Erythroblast (primary cell): ENCODE measurements around the gene GREB1.

Experiments used
- GATA1 ChIP-seq: IDR thresholded peaks from 2 replicates; pipeline ENCODE4 v1.6.1; 2011; ENCODE audit warnings: low read depth, mild to moderate bottlenecking, control low read depth, low read length, moderate library complexity
- POLR2A ChIP-seq: IDR thresholded peaks from 2 replicates; pipeline ENCODE4 v1.6.1; 2011; ENCODE audit warnings: mild to moderate bottlenecking, low read length

DNA sequence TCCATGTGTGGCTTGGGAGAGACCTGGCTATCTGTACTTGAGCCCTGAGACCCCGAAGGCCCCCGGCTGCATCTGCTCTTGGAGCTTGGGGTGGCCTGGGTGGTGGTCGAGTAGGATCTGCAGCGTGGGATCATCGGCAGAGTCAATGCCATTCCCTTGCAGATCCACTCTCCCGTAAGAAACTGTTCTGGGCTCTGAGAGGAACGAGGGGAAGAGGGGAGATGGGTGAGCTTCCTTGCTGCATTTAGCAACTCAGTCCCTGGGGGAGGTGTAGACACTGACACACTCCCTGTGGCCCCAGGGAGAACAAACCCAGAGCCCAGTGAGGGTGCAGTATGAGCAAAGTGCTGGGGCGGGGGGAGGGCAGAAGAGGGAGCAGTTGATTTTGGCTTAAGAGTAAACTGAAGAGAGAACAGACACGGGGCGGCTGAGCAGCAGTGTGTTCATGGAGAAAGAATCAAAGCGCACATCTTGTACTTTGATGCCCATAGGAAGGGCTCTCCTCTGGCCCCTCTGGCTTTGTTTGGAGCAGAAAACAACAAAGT lies 8.5 kb downstream of the GREB1 start:
- TF ChIP-seq POLR2A (no peak), GATA1 (no peak)
